Panc1 (cell line): ENCODE measurements around the gene SLC44A4.

Source experiments
- POLR2AphosphoS5 ChIP-seq: IDR thresholded peaks from 2 replicates; pipeline ENCODE4 v1.6.1; 2012; ENCODE audit warnings: mild to moderate bottlenecking, low read depth, low read length, moderate library complexity
- TF ChIP-seq, protein P1 (sequence below): fragments of 450-650 bp; IDR thresholded peaks from 2 replicates; pipeline ENCODE4 v1.5.1; 2017; ENCODE audit warnings: mild to moderate bottlenecking
- TF ChIP-seq, protein P2 (sequence below), 2 experiments: IDR thresholded peaks; 2 replicates each; pipeline ENCODE4 v1.6.1; 2011 to 2012; ENCODE audit warnings: low read depth in 2 of 2, control low read depth in 1 of 2, low read length in 1 of 2, mild to moderate bottlenecking in 1 of 2, moderate library complexity in 1 of 2; ENCODE audit not compliant: insufficient read depth in 1 of 2

DNA sequence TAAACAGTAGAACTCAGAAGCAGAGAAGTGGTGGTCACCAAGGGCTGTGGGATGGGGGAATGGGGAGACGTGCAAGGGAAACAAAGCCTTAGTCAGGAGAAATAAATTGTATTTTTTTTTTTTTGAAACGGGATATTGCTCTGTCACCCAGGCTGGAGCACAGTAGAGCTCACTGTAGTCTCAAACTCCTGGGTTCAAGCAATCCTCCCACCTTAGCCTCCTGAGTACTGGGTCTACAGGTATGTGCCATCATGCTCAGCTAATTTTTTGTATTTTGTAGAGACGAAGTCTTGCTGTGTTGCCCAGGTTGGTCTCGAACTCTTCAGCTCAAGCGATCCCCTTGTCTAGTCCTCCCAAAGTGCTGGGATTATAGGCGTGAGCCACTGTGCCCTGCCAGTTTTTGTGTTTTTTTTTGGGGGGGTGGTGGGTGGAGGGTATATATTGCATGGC lies 47.9 kb downstream of the SLC44A4 start:
- TF ChIP-seq, protein P1, sequence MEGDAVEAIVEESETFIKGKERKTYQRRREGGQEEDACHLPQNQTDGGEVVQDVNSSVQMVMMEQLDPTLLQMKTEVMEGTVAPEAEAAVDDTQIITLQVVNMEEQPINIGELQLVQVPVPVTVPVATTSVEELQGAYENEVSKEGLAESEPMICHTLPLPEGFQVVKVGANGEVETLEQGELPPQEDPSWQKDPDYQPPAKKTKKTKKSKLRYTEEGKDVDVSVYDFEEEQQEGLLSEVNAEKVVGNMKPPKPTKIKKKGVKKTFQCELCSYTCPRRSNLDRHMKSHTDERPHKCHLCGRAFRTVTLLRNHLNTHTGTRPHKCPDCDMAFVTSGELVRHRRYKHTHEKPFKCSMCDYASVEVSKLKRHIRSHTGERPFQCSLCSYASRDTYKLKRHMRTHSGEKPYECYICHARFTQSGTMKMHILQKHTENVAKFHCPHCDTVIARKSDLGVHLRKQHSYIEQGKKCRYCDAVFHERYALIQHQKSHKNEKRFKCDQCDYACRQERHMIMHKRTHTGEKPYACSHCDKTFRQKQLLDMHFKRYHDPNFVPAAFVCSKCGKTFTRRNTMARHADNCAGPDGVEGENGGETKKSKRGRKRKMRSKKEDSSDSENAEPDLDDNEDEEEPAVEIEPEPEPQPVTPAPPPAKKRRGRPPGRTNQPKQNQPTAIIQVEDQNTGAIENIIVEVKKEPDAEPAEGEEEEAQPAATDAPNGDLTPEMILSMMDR: no peak
- TF ChIP-seq, protein P2, sequence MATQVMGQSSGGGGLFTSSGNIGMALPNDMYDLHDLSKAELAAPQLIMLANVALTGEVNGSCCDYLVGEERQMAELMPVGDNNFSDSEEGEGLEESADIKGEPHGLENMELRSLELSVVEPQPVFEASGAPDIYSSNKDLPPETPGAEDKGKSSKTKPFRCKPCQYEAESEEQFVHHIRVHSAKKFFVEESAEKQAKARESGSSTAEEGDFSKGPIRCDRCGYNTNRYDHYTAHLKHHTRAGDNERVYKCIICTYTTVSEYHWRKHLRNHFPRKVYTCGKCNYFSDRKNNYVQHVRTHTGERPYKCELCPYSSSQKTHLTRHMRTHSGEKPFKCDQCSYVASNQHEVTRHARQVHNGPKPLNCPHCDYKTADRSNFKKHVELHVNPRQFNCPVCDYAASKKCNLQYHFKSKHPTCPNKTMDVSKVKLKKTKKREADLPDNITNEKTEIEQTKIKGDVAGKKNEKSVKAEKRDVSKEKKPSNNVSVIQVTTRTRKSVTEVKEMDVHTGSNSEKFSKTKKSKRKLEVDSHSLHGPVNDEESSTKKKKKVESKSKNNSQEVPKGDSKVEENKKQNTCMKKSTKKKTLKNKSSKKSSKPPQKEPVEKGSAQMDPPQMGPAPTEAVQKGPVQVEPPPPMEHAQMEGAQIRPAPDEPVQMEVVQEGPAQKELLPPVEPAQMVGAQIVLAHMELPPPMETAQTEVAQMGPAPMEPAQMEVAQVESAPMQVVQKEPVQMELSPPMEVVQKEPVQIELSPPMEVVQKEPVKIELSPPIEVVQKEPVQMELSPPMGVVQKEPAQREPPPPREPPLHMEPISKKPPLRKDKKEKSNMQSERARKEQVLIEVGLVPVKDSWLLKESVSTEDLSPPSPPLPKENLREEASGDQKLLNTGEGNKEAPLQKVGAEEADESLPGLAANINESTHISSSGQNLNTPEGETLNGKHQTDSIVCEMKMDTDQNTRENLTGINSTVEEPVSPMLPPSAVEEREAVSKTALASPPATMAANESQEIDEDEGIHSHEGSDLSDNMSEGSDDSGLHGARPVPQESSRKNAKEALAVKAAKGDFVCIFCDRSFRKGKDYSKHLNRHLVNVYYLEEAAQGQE (IDR thresholded peaks at IDR 0.05; ENCODE audit: insufficient read depth in 1 of 2, low read depth in 2 of 2, low read length in 1 of 2): no peak
- TF ChIP-seq POLR2AphosphoS5: no peak
